Measurements from ENCODE around the gene ZNF316.

Gene ZNF316

DNA sequence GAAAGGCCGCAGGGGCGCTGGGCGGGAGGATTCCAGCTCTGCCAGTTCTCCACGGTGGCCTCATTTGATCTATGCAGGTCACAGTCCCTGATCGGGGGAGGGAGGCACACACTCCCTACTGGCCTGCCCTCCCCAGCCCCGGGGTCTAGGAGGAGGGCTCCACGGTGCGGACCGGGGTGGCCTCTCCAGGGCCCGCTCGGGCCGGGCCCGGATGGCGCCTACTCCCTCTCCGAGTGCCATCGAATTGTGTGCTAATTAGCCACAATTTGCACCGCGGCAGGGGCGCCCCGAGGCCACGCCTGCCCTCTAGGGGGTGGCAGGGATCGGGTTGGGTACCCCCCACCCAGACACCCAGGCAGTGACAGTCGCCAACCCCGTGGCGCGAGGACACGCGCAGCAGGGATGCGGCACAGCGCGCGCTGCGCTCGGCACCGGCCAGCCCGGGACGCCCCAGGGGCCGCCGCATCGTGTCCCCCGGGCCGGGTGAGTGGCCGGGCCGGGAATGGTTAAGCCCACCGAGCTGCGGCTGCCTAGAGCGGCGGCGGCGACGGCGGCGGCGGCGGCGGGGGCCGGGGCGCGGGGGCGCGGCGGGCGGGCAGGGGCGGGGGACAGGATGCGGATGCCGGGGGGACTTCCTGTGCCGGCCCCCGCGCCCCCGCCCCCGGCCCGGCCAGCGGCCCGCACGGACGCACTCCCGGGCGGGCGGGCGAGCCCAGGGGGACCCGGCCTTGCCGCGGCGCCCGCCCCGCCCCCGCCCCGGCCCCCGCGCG is 22.0 kb upstream of the ZNF316 start, which contains the start of gene ZNF853:
ZNF853 (plus strand) TSS at position 658 of the 770 bp plus-strand sequence. CDS start 565 bp downstream, outside the sequence.
- H3K4me3 ChIP-seq (ENCODE audit: low read length), result peak within 1 kb of the TSS; percentile 10

DNA sequence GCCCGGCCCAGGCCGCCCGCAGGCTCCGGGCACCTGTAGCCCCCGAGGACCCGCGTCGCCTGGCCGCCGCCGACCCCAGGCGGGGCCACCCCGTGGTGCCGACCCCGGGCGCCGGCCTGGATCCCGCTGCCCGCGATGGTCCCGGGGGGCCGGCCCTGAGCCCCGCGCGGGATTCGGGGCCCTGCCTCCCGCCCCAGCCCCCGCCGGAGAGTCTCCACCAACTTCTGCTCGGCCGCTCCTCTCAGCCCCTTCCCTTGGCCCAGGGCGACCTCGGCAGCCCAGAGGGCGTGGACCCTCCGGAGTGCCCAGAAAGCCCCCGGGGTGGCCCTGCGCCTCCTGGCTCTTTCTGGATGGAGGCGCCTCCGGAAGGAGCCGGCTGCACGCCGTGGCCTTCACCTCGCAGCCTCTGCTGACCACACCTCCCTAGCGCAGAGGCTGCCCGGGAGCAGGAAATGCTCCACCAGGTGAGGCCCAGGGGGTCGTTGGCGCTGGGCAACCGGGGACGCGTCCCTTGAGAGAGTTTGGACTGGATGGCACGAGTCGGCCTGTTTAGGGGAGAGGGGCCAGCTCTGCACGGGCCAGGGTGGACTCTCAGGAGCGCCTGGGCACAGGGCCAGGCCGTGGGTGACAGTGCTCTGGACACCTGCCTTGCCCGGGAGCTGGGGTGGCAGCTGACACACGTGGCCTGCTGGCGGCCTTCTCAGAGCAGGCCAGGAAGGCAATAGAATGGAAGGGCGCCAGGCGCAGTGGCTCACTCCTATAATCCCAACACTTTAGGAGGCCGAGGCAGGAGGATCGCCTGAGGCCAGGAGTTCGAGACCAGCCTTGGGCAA is 21.2 kb upstream of the ZNF316 start:
- TF ChIP-seq ZNF274 (IDR thresholded peaks at IDR 0.05; ENCODE audit: low read depth, low read length), result no peak
- peak overlapping the region; percentile 10 for H3K4me3 ChIP-seq (ENCODE audit: low read length)

More for the DNA sequence above, 22.0 kb upstream of the ZNF316 start, which contains the start of gene ZNF853:
- TF ChIP-seq ZNF274 (IDR thresholded peaks at IDR 0.05; ENCODE audit: low read depth, low read length), result no peak

DNA sequence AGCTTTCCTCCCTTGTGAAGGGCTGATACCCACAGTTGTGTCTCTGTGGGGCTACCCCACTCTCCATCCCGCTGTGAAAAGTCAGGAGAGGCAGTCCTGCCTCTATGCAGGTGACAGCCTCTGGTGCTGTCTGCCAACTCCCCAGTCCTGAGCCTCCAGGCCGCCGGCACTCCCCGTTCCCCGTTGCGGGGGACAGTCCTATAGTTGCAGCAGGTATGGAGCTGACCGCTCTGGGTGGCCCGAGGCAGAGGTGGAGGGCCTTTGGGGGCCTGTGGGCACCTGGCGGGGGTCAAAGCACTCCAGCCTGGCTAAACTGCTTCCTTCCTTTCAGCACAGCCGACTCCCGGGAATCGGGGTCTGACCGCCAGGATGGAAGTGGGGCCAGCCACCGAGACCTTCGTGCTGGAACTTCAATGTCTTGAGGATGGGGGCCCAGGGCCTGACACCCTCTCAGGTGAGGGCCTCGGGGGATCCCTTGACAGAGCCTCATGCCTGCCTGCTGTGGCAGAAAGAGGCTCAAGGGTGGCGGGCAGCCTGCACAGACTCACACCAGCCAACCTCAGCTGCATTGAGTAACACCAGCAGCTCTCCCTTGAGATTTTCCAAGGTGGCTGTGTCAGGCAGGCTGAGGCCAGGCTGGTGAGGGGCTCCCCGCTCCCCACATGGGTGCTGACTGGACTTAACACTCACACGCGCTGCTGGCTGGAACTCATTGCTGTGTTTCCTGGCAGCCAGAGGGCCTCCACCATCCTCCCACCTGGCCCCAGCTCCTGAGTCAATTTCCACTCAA is 20.1 kb upstream of the ZNF316 start:
- no peak for TF ChIP-seq ZNF274 (IDR thresholded peaks at IDR 0.05; ENCODE audit: low read depth, low read length)
- H3K4me3 ChIP-seq (ENCODE audit: low read length), result no peak overlapping the region

DNA sequence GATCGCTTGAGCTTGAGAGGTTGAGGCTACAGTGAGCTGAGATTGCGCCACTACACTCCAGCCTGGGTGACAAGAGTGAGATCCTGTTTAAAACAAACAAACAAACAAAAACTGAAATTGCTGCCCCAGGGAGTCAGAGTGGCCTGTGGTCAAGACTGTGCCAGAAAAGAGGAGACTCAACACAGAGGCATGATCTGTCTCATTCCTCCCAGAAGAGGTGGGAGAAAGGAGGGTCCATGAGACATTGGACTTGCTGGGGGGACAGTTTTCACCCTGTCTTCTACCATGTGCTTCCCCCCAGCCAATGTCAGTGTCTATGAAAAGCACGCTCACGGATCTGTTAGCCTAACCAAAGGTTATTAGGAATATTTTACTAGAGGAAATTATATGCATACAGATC is 18.5 kb upstream of the ZNF316 start:
- TF ChIP-seq ZNF274 (IDR thresholded peaks at IDR 0.05; ENCODE audit: low read depth, low read length), result no peak
- H3K4me3 ChIP-seq (ENCODE audit: low read length), result no peak overlapping the region

DNA sequence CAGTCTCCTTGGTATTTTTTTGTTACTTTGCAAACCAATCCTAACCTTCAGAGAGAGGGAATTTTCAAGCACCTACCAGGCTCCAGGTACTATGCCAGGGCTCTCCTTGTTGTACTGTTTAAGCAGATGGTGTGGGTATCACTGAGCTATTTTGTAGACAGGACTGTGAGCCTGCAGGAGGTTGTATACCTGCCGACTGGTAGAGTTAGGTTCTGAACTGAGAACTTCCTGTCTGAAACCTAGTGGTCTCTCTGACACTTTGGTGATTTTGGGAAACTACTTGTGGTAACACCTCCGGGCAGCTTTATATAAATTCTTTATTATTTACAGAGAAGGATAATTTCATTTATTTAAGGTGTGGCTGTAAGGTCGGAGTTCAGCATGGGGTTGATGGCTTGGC is 17.2 kb upstream of the ZNF316 start:
- TF ChIP-seq ZNF274 (IDR thresholded peaks at IDR 0.05; ENCODE audit: low read depth, low read length), result no peak
- no peak overlapping the region for H3K4me3 ChIP-seq (ENCODE audit: low read length)

DNA sequence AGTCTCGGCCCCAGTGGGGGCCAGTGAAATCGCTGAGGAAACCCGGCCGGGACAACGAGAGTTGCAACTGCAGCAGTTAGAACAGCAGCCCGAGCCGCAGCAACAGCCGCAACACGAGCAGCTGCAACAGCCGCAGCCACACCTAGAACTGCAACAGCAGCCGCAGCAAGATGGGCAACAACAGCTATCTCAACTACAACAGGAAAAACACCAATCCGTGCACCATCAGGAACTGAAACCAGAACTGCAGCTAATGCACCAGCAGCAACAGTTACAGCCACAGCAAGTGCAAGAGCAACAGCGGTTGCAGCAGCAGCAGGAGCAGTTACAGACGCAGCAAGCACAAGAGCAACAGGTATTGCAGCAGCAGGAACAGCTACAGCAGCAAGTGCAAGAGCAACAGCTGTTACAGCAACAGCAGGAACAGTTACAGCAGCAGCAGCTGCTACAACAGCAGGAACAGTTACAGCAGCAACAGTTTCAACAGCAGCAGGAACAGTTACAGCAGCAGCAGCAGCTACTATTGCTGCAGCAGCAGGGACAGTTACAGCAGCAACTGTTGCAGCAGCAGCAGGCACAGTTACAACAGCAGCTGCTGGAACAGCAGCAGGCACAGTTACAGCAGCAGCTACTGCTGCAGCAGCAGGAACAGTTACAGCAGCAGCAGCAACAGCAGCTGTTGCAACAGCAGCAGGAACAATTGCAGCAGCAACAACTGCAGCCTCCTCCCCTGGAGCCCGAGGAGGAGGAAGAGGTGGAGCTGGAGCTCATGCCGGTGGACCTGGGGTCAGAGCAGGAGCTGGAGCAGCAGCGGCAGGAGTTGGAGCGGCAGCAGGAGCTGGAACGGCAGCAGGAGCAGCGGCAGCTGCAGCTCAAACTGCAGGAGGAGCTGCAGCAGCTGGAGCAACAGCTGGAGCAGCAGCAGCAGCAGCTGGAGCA is 15.7 kb upstream of the ZNF316 start:
- H3K4me3 ChIP-seq (ENCODE audit: low read length), result no peak overlapping the region
- TF ChIP-seq ZNF274 (IDR thresholded peaks at IDR 0.05; ENCODE audit: low read depth, low read length), result no peak

DNA sequence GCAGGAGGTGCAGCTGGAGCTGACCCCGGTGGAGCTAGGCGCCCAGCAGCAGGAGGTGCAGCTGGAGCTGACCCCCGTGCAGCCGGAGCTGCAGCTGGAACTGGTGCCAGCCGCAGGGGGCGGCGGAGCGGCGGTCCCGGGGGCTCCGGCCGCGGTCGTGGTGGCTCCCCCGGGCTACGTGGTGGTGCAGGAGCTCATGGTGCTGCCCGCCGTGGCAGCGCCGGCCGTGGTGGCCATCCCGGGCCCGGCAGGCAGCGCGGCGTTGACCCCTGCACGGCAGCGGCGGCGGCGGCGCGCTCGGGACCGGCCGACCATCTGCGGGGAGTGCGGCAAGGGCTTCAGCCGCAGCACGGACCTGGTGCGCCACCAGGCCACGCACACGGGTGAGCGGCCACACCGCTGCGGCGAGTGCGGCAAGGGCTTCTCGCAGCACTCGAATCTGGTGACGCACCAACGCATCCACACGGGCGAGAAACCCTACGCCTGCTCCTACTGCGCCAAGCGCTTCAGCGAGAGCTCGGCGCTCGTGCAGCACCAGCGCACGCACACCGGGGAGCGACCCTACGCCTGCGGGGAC is 14.9 kb upstream of the ZNF316 start:
- TF ChIP-seq ZNF274 (IDR thresholded peaks at IDR 0.05; ENCODE audit: low read depth, low read length), result no peak
- no peak overlapping the region for H3K4me3 ChIP-seq (ENCODE audit: low read length)

DNA sequence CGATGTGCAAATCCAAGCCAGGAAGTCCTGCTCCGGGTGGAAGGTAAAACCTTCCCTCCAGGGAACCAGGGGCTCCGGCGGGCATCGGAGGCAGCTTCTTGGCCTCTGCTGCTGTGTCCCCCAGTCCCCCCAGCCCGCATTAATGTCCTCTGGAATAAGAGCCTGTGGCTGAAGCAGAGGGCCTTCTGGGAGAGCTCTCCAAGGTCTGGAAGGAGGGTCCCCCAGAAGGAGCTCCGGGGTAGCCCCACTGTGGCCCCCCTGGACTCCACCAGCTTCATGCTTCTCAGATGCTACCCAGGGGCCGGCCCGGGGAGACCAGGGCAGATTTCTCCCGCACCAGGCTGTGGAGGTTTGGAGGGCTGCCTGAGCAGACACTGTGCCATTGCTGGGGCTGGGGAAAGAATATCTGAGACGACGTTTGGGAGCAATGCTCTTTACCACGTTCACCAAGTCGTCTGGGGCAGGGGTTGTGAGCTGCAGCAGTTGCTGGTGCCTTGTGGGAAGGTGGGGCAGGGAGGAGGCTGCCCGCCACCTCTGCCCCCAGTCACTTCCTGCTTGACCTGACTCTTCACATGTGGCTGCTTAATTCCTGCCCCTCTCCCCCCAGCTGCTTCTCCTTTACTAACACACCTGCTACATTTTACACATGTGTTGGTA is 13.4 kb upstream of the ZNF316 start:
- H3K4me3 ChIP-seq (ENCODE audit: low read length), result no peak overlapping the region
- no peak for TF ChIP-seq ZNF274 (IDR thresholded peaks at IDR 0.05; ENCODE audit: low read depth, low read length)

DNA sequence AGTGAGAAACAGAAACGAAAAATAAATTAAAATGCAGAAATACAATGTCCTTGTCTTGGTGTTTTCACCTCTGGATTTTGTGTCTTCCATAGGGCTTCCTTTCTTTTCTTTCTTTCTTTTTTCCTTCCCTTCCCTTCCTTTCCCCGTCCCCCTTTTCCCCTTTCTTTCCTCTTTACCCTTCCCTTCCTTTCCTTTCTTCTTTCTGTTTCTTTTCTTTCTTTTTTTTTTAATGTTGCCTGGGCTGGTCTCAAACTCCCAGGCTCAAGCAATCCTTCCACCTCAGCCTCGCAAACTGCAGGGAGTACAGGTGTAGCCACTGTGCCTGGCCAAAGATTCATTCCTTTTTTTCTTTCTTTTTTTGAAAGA is 12.9 kb upstream of the ZNF316 start:
- no peak for TF ChIP-seq ZNF274 (IDR thresholded peaks at IDR 0.05; ENCODE audit: low read depth, low read length)
- no peak overlapping the region for H3K4me3 ChIP-seq (ENCODE audit: low read length)

DNA sequence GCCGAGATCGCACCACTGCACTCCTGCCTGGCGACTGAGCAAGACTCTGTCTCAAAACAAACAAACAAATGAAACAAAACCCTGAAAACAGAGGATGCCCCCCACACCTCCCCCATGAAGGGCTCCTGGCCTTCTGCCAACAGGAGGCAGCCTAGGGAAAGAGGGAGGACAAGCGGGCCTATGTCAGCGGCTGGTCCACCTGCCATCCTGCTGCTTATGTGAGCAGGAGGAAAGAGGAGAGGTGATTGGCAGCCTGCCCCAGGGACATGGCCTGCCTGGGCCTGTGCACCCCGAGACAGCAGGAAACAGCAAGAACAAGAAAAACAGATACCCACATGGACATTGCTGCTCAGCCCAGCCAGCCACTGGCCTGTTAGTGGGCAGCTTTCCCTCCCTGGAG is 9.1 kb upstream of the ZNF316 start:
- TF ChIP-seq ZNF274 (IDR thresholded peaks at IDR 0.05; ENCODE audit: low read depth, low read length), result no peak
- no peak overlapping the region for H3K4me3 ChIP-seq (ENCODE audit: low read length)

DNA sequence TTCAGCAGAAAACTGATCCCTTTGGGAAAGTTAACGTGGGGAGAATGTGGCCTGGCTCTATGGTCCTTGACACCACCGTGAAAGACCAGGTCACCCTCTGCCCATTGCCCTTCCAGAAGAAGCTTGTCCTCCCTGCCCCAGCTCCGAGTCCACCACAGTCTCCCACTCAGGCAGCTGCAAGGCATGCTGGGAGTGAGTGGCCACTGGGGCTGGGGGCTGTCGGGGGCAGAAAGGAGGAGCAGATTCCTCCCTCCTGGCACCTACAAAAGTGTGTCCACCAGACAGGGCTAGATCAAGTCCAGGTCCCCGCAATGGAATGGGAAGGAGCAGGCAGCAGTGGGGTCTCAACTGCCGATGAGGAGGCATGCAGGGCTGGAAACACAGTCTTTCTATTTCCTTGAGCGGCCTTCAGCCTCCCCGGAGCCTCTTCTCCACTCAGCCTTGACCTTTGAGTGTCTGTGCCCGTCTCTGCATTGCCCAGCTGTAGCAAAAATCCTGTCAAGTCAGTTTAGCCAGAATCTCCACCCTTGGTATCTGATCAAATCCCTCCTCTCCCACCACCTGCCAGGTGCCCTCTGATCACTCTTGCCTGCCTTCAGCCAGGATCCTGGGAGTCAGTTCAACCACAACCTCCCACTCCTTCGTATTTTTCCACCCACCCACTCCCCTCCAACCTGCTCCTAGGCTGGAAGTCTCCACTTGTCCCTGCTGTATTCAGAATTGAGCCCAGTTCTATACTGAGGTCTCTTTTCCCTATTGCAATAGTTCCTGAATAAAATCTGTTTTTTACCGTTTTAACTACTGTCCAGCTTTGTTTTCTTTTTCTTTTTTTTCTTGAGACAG is 6.9 kb upstream of the ZNF316 start:
- H3K4me3 ChIP-seq (ENCODE audit: low read length), result no peak overlapping the region
- no peak for TF ChIP-seq ZNF274 (IDR thresholded peaks at IDR 0.05; ENCODE audit: low read depth, low read length)

DNA sequence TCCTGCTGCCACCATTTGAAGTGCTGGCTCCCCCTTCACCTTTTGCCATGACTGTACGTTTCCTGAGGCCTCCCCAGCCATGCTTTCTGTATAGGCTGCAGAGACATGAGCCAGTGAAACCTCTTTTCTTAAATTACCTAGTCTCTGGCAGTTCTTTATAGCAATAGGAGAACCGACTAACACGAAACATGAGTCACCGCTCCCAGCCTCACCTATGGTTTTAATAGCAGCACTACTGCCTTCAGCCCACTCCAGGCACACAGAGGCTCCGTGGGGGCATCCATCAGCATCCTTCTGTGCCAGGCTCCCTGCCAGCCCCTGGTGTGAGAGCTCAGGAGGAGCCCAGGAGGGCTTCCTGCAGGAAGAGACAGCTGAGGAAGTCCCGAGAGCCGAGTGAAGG is 5.5 kb upstream of the ZNF316 start:
- H3K4me3 ChIP-seq (ENCODE audit: low read length), result no peak overlapping the region
- no peak for TF ChIP-seq ZNF274 (IDR thresholded peaks at IDR 0.05; ENCODE audit: low read depth, low read length)
